ENCODE measurements around the gene IMPACT.

- TF ChIP-seq YY1 (IDR thresholded peaks at IDR 0.05; ENCODE audit: insufficient read depth, insufficient read length) (no peak), SUZ12 (IDR thresholded peaks at IDR 0.05; ENCODE audit: extremely low read depth, insufficient read depth, insufficient read length) (no peak)
These were observed 28.6 kb upstream of the IMPACT start, which contains the start of gene OSBPL1A for GRCh38 chr18:24397694-24398368.
